ENCODE results near the gene CYBB. TPM values are rescaled to one million over a fixed set of nuclear protein-coding genes. Genes with fewer than 3 reads are reported as not detected.
A peak's percentile ranks its signal among the peaks of the same experiment; 100 is the strongest.
"Not testable (repeated sequence)": the region's sequence is repeated elsewhere in the genome, so short reads cannot be mapped to it uniquely, and the experiment has no call there.

The CYBB gene
- total and polyA plus RNA-seq, 4 donors, result 16.2 to 110 (median 74.3) TPM

GRCh38 chrX:37767430-37767829 lies 12.4 kb upstream of the CYBB start:
- H3K27me3 ChIP-seq (ENCODE audit: control insufficient read depth in 3 of 3, insufficient read depth in 3 of 3, low read length in 2 of 3), result peaks cover 0 to 6% (median 5%) of the 10 kb centered on the region in 3 donors
- H3K27ac ChIP-seq (ENCODE audit: low read depth in 1 of 2, low read length in 1 of 2), result peak overlapping the region in 1 of 2 donors; percentile 22
- ATAC-seq (ENCODE audit: insufficient read depth, low FRiP score), result no peak
- no peaks in the 10 kb centered on the region for H3K36me3 ChIP-seq (ENCODE audit: control insufficient read depth in 4 of 4, insufficient read depth in 4 of 4, low read length in 4 of 4)
- 32 to 50% methylated on average over 1 of the region's 1 CpG for WGBS, 2 donors
- H3K4me3 ChIP-seq, result no peak overlapping the region
- no peak for TF ChIP-seq CTCF (IDR thresholded peaks at IDR 0.05; ENCODE audit: control extremely low read depth, extremely low read depth)
- H3K4me1 ChIP-seq (ENCODE audit: control insufficient read depth in 5 of 5, insufficient read depth in 5 of 5, low read length in 5 of 5), result no peaks in the 10 kb centered on the region
- H3K9ac ChIP-seq (ENCODE audit: insufficient read depth in 1 of 2, low read length in 2 of 2), result no peak overlapping the region
- H3K9me3 ChIP-seq (ENCODE audit: control insufficient read depth in 4 of 4, insufficient read depth in 3 of 4, low read length in 3 of 4), result peaks cover 0 to 3% (median 0%) of the 10 kb centered on the region in 4 donors
- DNase-seq, result no peak

GRCh38 chrX:37768866-37769265 lies 11.0 kb upstream of the CYBB start:
- not testable (repeated sequence) for H3K27ac ChIP-seq (ENCODE audit: low read depth in 1 of 2, low read length in 1 of 2); ATAC-seq (ENCODE audit: insufficient read depth, low FRiP score); DNase-seq; H3K9me3 ChIP-seq (ENCODE audit: control insufficient read depth in 4 of 4, insufficient read depth in 3 of 4, low read length in 3 of 4); H3K36me3 ChIP-seq (ENCODE audit: control insufficient read depth in 4 of 4, insufficient read depth in 4 of 4, low read length in 4 of 4); H3K9ac ChIP-seq (ENCODE audit: insufficient read depth in 1 of 2, low read length in 2 of 2); H3K27me3 ChIP-seq (ENCODE audit: control insufficient read depth in 3 of 3, insufficient read depth in 3 of 3, low read length in 2 of 3); H3K4me3 ChIP-seq; H3K4me1 ChIP-seq (ENCODE audit: control insufficient read depth in 5 of 5, insufficient read depth in 5 of 5, low read length in 5 of 5)
- 93 to 97% methylated on average over 9 of the region's 9 CpGs for WGBS, 2 donors

- Histone ChIP-seq H3K9me3 (ENCODE audit: control insufficient read depth in 4 of 4, insufficient read depth in 3 of 4, low read length in 3 of 4) (peaks cover 0 to 2% (median 0%) of the 10 kb centered on the region in 4 donors), H3K27me3 (ENCODE audit: control insufficient read depth in 3 of 3, insufficient read depth in 3 of 3, low read length in 2 of 3) (peaks cover 0 to 9% (median 2%) of the 10 kb centered on the region in 3 donors), H3K4me1 (ENCODE audit: control insufficient read depth in 5 of 5, insufficient read depth in 5 of 5, low read length in 5 of 5) (no peaks in the 10 kb centered on the region), H3K36me3 (ENCODE audit: control insufficient read depth in 4 of 4, insufficient read depth in 4 of 4, low read length in 4 of 4) (no peaks in the 10 kb centered on the region), H3K9ac (ENCODE audit: insufficient read depth in 1 of 2, low read length in 2 of 2) (no peak overlapping the region), H3K4me3 (no peak overlapping the region), H3K27ac (ENCODE audit: low read depth in 1 of 2, low read length in 1 of 2) (no peak overlapping the region)
- DNase-seq, result no peak
- no peak for ATAC-seq (ENCODE audit: insufficient read depth, low FRiP score)
- TF ChIP-seq CTCF (IDR thresholded peaks at IDR 0.05; ENCODE audit: control extremely low read depth, extremely low read depth), result no peak
These were observed 3.4 kb upstream of the CYBB start for GRCh38 chrX:37776283-37776986.

GRCh38 chrX:37776987-37777325 lies 2.9 kb upstream of the CYBB start:
- no peaks in the 10 kb centered on the region for H3K36me3 ChIP-seq (ENCODE audit: control insufficient read depth in 4 of 4, insufficient read depth in 4 of 4, low read length in 4 of 4)
- peaks cover 0 to 2% (median 0%) of the 10 kb centered on the region in 4 donors for H3K9me3 ChIP-seq (ENCODE audit: control insufficient read depth in 4 of 4, insufficient read depth in 3 of 4, low read length in 3 of 4)
- DNase-seq (no peak), ATAC-seq (ENCODE audit: insufficient read depth, low FRiP score) (no peak)
- H3K27ac ChIP-seq (ENCODE audit: low read depth in 1 of 2, low read length in 1 of 2), result no peak overlapping the region
- 38 to 44% methylated on average over 2 of the region's 2 CpGs for WGBS, 2 donors
- H3K27me3 ChIP-seq (ENCODE audit: control insufficient read depth in 3 of 3, insufficient read depth in 3 of 3, low read length in 2 of 3), result peaks cover 0 to 12% (median 6%) of the 10 kb centered on the region in 3 donors
- no peak overlapping the region for H3K4me3 ChIP-seq
- no peak for TF ChIP-seq CTCF (IDR thresholded peaks at IDR 0.05; ENCODE audit: control extremely low read depth, extremely low read depth)
- no peaks in the 10 kb centered on the region for H3K4me1 ChIP-seq (ENCODE audit: control insufficient read depth in 5 of 5, insufficient read depth in 5 of 5, low read length in 5 of 5)
- no peak overlapping the region for H3K9ac ChIP-seq (ENCODE audit: insufficient read depth in 1 of 2, low read length in 2 of 2)

Data from lung (tissue), 12 donors.